GM23248 (cell line): ENCODE results near the gene DGKG.

ENCODE experiments used
- EZH2 ChIP-seq: fragments of 200-600 bp; sonication (generic); IDR thresholded peaks from 2 replicates; pipeline ENCODE4 v1.6.1; 2018; ENCODE audit warnings: antibody characterized with exemption, mild to moderate bottlenecking; ENCODE audit not compliant: insufficient read depth, poor library complexity, severe bottlenecking
- EZH2phosphoT487 ChIP-seq: fragments of 200-600 bp; sonication (generic); IDR thresholded peaks from 2 replicates; pipeline ENCODE4 v1.6.1; 2018; ENCODE audit warnings: antibody characterized with exemption, moderate library complexity, mild to moderate bottlenecking, low read depth; ENCODE audit not compliant: insufficient read depth

DNA sequence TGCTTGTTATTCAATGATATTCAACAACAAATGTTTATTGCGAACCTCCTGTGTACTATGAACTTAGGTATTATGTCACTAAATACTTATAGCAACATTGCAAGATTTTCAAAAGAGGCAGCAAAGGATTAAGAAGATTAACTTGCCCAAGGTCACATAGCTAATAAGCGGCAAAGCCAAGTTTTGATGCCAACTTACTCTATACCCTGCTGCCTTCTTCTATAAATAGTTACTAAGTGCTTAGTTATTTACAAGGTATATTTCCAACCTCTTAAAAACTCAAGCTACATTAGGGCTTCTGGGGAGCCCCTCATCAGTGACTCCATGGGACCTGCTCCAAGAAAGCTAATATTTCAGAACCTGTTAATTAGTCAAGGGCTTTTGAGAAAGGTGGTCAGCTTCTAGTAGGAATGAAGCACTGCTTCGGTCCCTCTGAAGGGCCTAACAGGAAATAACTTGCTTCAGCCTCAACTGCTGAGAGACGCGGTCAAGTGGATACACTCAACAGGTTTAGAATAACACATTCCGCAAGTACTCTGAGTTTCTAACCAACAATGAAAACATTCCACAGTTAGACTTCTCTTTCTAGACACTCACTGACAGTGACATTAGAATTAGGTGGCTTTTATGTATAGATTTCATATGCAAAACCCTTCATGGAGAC lies 125.5 kb downstream of the DGKG start:
- no peak for TF ChIP-seq EZH2
- no peak for TF ChIP-seq EZH2phosphoT487
